HG03342 (cell line): ENCODE measurements around the gene CTPS2.
"Not testable (repeated sequence)": the region's sequence is repeated elsewhere in the genome, so short reads cannot be mapped to it uniquely, and the experiment has no call there.

ENCODE experiments used
- ATAC-seq: cut with Tn5 transposase; IDR thresholded peaks from one replicate; pipeline ENCODE4 v1.9.1; 2021; ENCODE audit warnings: mild to moderate bottlenecking, moderate library complexity; ENCODE audit not compliant: unreplicated experiment

Gene CTPS2

DNA sequence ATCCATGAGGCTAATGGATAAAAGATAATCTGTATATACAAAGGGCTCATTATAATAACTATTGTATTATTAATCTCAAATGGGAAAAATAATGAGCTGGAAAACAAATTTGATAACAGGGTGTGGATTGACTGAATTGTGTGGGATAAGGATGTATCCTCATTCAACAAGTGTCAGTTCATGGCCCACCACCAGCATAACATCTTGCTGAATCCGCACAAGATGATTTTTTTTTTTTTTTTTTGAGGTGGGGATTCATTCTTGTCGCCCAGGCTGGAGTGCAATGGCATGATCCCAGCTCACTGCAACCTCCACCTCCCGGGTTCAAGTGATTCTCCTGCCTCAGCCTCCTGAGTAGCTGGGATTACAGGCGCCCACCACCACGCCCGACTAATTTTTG lies 3.2 kb upstream of the CTPS2 start:
- ATAC-seq: not testable (repeated sequence)

DNA sequence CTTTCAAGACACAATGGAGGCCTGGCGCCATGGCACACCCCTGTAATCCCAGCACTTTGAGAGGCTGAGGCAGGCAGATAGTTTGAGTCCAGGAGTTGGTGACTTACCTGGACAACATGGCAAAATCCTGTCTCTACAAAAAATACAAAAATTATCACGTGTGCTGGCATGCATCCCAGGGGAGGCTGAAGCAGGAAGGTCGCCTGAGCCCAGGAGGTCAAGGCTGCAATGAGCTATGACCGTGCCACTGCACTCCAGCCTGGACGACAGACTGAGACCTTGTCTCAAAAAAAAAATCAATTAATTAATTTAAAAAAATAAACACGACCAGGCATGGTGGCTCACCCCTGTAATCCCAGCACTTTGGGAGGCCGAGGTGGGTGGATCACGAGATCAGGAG lies 2.0 kb upstream of the CTPS2 start:
- ATAC-seq: no peak

DNA sequence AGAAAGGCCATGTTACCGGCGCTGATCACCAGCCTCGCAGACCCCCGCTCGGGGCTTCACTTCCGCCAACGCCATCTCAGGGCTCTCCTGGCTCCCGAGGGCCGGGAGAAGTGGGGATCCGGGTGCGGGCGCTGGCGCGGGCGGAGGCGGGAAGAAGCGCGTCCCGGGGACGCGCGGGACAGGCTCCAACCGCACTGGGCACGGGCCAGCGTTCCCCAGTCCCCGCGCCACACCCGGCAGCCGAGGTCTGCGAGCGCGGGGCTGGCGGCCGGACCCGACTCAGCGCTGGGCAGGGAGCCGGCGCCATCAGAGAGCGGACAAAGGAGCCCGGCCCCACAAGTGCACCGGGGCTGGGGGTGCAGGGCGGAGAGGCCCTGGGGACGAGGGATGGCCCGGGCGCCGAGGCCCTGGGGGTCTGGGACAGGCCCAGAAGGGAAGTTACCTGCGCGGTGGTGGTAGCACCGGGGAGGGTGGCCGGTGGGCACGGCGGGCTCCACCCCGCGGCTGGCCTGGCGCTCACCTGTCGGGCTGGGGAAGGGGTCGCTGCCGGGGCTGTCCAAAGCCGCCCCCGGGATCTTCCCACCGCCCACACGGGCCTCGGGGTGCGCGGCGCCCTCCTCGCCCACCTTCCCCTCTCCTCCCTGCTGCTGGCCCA lies 449 bp downstream of the CTPS2 start:
- ATAC-seq: peak; percentile 37

DNA sequence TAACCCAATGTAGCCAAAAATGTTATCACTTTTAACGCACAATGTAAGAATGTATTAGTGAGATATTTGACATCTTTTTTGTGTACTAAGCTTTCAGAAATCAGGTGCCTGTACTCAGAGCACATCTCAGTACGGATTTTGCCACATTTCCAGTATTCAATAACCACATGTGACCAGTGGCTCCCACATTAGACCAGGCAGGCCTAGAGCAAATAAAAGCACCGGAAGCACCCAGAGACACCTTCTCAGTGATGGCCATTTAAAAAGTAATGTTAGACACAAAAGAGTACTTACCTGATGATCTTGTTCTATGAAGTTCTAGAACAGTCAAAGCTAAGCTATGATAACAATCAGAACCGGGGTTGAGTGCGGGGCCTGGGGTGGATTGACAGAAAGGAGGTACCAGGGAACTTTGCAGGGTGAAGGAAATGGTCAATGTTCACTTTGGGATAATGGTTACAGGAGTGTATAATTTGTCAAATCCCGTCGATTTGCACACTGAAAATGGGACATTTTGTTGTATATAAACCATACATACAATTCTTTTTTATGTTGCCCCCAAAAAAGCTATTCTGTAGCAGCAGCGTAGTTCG lies 1.2 kb downstream of the CTPS2 start:
- no peak for ATAC-seq

DNA sequence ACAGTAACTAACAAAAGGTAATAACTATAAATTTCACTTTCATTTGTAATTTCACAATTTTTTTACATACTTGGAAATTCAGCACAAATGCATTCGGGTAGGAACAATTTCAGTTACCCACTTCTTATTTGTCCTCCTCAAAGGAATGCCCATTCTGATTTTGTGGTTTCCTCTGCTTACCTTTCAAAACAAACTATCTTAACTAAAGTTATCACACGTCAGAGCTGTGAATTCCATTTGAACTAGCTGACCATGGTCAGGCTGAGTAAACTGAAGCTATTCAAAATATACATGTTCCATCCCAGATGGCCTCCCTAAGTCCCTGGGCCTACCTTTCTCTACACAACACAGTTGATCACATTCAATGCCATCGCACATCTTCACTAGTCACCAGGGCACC lies 4.5 kb downstream of the CTPS2 start:
- no peak for ATAC-seq

DNA sequence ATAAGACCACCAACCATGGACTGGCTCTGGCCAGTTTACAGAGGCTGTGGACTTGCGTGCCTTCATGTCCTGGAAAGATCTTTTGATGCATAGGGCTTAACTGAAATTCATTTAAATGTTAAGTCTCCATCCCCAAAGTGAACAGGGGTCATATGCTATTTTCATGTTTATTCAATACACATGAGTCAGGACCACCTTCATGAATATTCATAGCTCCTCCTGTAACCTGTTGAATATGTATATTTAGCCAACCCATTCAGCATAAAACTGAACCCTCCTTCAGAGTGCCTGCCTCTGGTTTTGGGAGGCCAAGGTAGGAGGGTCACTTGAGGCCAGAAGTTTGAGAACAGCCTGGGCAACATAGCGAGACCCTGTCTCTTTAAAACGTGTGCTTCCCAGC lies 7.1 kb downstream of the CTPS2 start:
- no peak for ATAC-seq

DNA sequence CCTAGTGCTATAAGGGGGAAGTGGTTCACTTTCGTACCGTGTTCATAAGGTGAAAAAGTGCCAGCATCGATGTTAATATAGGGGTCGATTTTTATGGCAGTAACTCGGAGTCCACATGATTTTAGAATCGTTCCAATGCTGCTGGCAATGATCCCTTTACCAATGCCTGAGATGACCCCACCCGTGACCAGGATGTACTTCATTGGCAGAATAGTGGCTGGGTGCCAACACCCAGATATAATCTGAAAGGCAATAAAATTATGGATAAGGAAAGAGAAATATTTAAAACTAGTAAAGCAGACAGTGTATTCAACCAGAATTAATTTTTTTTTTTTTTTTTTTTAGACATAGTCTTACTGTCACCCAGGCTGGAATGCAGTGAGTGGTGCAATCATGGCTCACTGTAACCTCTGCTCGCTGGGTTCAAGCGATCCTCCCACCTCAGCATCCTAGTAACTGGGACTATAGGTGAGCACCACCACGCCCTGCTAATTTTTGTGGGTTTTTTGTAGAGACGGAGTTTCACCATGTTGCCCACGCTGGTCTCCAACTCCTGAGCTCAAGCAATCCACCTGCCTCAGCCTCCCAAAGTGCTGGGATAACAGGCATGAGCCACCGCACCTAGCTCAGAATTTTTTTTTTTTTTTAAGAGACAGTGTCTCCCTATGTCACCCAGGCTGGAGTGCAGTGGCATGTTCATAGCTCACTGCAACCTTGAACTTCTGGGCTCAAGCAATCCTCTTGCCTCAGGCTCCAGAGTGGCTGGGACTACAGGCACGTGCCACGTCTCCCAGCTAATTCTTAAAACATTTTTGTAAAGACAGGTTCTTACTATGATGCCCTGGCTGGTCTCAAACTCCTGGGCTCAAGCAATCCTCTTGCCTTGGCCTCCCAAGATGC lies 9.5 kb downstream of the CTPS2 start:
- no peak for ATAC-seq

DNA sequence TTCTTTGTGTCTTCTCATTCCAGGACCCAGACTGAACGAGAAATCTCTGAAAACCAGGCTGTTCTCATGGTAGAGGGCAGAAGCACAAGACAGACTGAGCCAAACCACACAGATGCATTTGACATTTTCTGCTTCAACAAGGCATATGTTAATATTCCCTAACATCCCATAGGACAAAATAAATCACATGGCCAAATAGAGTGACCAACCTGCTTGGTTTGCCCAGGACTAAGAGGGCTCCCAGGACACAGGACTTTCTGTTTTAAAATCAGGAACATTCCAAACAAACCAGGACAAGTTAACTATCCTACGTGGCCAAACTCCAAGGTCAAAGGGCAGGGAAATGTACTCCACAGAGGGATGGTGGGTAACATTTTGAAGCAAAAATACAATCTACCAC lies 11.7 kb downstream of the CTPS2 start:
- no peak for ATAC-seq

DNA sequence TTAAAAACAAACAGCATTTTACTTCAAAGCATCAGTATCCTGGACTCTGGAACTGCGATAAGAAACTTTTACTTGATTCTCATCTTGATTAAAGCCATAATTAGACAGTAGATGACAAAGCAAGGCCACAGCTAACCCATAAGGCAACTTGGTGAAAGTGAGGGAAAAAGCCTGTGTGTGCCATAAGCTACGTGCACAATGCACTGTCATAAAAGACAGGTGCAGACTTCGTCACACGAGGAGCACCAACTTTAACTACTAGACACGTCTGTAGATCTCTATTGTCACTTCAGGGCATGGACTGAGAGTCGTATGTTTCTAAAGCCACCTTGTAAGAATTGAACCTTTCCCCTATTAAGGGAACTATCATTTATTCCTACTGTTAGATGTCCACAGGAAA lies 13.1 kb downstream of the CTPS2 start:
- ATAC-seq: no peak

DNA sequence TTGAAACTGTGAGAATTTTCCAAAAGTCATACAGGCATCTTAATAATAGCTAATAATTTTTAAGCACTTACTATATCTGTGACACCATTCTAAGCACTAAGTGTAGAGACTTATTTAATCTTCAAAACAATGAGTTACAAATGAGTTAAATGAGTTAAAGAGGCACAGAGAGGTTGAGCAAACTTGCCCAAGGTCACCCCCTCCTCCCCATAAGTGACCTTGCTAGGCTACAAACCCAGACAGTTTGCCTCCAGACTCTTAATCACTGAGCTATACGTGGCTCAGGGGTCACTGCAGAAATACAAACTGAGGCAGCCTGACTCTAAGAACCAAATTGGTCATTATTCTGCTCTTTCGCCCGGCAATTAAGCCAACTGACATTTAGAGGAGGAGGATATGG lies 15.5 kb downstream of the CTPS2 start:
- ATAC-seq: no peak

DNA sequence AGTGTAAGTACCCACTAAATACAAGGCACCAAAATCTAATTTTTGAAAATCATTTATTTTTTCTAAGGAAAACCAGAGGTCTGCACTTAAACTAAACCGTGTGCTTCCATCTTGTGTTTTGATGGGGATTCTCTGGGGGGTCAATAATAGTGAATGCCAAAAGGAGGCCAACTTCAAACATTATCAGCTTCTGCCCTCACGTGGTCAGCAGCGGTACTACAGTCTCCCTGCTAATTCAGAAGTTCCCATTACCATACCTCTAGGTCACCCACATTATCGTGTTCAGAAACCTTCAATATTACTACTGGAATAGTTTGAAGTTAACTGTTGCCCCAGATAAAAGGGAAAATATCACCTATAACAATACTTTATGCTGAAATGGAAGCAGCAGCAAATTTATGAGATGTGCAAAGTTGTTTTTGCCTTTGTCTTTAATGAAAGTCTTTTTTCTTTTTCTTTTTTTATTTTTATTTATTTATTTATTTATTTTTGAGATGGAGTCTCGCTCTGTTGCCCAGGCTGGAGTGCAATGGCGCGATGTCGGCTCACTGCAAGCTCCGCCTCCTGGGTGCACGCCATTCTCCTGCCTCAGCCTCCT lies 17.3 kb downstream of the CTPS2 start:
- peak; percentile 74 for ATAC-seq

DNA sequence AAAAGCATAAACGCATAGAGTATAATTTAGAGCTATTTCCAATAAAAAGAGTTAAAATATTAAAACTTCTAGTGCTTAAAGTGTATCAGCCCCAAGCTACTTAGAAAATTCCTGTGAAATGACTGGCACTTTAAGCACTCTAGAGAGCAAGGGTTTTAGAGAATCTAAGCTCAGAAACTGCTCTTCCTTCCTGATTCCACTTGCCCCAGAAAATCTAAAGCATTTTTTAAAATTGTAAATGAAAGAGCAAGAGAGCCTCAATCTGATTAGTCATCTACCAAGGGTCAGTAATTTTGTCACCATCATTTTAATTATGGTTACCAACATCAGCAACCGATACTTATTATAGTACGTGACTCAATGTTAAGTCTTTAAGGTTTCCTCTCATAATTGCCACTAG lies 25.0 kb downstream of the CTPS2 start:
- ATAC-seq: no peak

DNA sequence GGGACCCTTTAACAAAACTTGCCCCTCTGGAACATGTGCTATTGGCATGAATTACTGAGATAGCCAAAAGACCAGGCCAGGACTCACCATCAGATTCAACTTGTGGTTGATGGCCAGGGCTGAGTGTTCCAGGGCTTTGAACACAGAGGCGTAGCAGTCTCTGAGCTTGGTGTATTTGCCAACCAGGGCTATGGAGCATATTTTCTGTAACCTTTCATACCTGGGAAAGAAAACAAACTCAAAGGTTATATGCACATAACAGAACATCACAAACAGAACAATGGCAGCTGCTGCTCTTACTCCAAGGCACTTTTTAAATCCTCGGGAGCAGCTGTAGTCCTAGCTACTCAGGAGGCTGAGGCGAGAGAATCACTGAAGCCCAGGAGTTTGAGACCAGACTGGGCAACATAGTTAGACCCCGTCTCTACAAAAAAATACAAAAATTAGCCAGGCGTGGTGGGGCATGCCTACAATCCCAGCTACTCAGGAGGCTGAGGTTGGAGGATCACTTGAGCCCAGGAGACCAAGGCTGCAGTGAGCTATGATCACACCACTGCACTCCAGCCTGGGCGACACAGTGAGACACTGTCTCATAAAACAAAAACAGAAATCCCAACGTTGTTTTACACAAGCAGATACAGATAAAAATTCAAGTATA lies 29.3 kb downstream of the CTPS2 start:
- ATAC-seq: no peak

DNA sequence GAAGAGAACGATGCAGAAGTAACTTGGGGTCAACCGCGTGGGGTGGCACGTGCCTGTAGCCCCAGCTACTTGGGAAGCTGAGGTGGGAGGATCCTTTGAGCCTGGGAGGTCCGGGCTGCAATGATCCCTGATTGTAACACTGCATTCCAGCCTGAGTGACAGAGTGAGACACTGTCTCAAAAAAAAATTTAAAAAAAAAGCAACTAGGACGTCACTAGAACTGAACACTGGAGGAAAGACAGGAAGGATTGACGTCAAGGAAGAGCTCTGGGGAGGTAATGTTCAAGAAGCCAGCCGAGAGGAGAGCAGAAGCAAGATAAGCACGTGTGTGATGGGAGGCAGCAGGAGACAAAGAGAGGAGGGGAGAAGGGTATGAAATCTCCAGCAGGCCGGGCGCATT lies 33.8 kb downstream of the CTPS2 start:
- ATAC-seq: no peak

DNA sequence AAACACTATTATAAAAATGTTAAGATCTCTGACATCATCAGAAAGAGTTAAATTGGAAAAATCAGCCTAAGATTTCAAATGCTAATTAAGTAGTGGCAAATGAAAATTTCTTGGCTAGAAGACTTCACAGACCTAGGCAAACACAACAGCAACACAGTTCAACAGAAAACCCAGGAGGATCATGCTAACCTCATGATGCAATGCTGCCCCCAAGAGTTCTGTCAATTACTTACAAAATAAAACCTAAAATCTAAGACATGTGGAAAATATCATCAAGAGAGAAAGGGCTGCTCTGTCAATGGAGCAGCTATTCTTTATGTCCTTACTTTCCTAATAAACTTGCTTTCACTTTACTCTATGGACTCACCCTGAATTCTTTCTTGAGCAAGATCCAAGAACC lies 41.5 kb downstream of the CTPS2 start:
- ATAC-seq: no peak

DNA sequence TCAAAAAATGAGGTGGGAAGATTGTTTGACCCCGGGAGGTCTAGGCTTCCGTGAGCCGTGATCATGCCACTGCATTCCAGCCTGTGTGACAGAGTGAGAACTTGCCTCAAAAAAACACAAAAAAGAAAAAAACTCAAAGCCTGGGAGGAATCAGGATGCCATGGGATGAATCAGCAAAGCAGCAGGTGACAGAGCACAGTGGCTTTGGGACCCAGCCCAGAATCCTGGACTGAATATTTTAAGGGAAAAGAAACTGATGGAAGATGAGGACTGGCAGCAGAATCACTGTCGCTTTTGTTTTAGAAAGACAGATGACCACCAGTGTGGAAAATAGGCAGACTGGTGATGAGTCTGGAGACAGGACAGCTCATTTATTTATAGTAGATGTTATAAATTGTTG lies 45.9 kb downstream of the CTPS2 start:
- ATAC-seq: no peak

DNA sequence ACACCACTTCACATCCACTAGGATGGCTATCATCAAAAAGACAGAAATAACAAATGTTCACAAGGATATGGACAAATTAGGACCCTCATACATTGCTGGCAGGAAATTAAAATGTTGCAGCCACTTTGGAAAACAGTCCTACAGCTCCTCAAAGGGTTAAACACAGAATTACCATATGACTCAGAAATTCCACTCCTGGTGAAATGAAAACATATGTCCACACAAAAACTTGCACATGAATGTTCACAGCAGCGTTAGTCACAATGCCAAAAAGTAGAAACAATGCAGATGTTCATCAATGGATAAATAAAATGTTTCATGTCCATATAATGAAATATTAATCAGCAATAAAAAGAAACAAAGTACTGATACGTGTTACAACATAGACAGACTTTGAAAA lies 47.4 kb downstream of the CTPS2 start:
- no peak for ATAC-seq

DNA sequence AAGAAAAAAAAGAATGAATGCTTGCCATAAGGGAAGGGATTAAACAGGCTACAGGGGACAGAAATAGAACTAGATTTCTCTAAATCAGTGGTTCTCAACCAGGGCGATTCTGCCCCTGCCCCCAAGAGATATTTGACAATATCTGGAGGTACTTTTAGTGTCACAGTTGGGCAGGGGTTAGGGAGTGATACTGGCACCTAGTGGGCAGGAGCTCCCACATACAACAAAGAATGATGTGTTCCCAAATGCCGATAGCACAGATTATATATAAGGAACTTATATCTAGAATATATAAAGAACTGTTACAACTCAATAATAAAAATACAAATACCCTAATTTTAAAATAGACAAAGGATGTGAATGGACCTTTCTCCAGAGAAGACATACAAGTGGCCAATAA lies 47.8 kb downstream of the CTPS2 start:
- ATAC-seq: no peak

DNA sequence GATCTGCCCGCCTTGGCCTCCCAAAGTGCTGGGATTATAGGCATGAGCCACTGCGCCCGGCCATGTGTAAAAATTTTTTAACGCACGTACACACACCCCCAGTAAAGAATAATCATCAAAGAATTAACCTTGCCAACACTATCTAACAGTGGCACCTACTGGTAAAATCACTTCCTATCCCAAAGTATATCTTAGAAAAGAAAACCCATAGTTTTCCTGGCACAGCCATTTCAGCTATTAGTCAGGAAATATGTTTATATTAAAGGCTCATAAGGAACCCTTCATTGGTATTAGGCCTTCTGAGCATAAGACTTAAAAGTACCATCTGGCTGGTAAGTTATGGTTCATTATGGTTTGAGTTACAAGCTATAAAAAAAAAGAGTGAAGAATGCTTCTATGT lies 48.4 kb downstream of the CTPS2 start:
- ATAC-seq: no peak

DNA sequence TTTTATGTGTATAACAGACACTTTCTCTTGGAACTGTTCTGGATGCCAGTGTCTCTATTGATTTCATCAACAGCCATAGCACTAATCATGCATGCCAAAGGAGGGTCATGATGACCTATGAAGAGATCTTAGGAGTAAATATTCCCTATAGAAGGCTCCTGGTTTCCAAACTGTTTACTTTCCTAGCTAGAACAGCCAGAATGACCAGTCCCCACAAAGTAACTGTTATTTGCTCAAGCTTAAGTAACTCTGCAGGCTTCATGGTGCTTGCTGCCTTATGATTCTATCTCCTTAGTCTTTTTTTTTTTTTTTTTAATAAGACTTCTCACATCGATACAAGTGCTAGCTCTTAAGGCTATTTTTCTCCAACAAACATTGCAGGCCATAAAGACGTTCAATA lies 50.1 kb downstream of the CTPS2 start:
- no peak for ATAC-seq

DNA sequence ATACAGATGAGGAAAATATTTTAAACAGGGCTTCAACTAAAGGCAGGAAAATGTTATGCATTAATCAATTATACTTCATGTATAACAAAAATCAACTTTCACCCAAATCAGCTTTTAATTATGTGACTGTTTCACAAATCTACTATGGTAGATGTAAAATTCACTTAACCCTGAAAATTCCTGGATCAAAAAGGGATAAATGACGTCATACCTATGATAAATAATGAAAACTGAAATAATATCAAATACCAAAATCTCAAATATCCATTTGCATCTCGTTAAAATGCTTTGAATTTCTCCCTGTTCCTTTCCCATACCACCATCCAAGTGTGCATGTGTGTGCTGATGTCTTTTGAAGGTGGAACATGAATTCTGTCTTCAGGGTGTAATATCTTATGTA lies 51.0 kb downstream of the CTPS2 start:
- ATAC-seq: no peak
